HEK293 (cell line): ENCODE results near the gene C3.

Experiments used
- CTCF ChIA-PET: fragments of 350-600 bp; formaldehyde crosslinking; extraction: SDS; loops from one replicate; lab custom pipeline; 2021; ENCODE audit warnings: antibody characterized with exemption; lab: Yijun Ruan, JAX
- POLR2A ChIA-PET: fragments of 300-600 bp; formaldehyde crosslinking; extraction: SDS; loops from one replicate; lab custom pipeline; 2020; ENCODE audit warnings: antibody characterized with exemption, inconsistent platforms; lab: Yijun Ruan, JAX
- H3K27ac ChIP-seq: fragments of 200-500 bp; sonication (Bioruptor generic); 2 replicates; pipeline ENCODE4 v1.5.1; 2014; ENCODE audit warnings: low read depth, low read length, control low read depth, inconsistent platforms; ENCODE audit errors: extremely low read depth
- H3K36me3 ChIP-seq, 2 experiments: fragments of 200-500 bp in 1 of 2; sonication (Bioruptor generic) in 1 of 2; 1 replicate in 1 of 2; 2 replicates in 1 of 2; pipeline ENCODE4 v1.5.1; 2014 to 2017; ENCODE audit warnings: inconsistent platforms in 2 of 2, low read length in 2 of 2; ENCODE audit not compliant: control insufficient read depth in 2 of 2, insufficient read depth in 1 of 2
- H3K4me1 ChIP-seq: fragments of 200-500 bp; sonication (Bioruptor generic); 2 replicates; pipeline ENCODE4 v1.5.1; 2014; ENCODE audit warnings: mild to moderate bottlenecking, low read length, inconsistent platforms; ENCODE audit not compliant: control insufficient read depth, insufficient read depth
- H3K4me3 ChIP-seq: 2 replicates; pipeline ENCODE4 v1.5.1; 2011; ENCODE audit warnings: low read depth, mild to moderate bottlenecking, control low read depth, low read length, moderate library complexity
- H3K9me3 ChIP-seq: fragments of 200-500 bp; sonication (Bioruptor generic); 2 replicates; pipeline ENCODE4 v1.5.1; 2014; ENCODE audit warnings: low read depth, low read length, inconsistent platforms; ENCODE audit not compliant: control insufficient read depth, insufficient read depth
- CTCF ChIP-seq: fragments of 450-650 bp; formaldehyde crosslinking; IDR thresholded peaks from 2 replicates; pipeline ENCODE4 v1.5.1; 2016; ENCODE audit warnings: missing biosample characterization, missing genetic modification characterization
- GLIS1 ChIP-seq: fragments of 450-650 bp; formaldehyde crosslinking; IDR thresholded peaks from 2 replicates; pipeline ENCODE4 v1.5.1; 2016; ENCODE audit warnings: missing biosample characterization, missing genetic modification characterization
- HOXD13 ChIP-seq: sonication (generic); formaldehyde crosslinking; IDR thresholded peaks from 2 replicates; pipeline ENCODE4 v1.8.0; 2022; ENCODE audit warnings: missing genetic modification reagents, borderline replicate concordance
- IKZF3 ChIP-seq: fragments of 450-650 bp; IDR thresholded peaks from 2 replicates; pipeline ENCODE4 v1.5.0; 2018; ENCODE audit warnings: missing biosample characterization, mild to moderate bottlenecking, missing genetic modification characterization, moderate library complexity
- INSM2 ChIP-seq: fragments of 450-650 bp; formaldehyde crosslinking; IDR thresholded peaks from 2 replicates; pipeline ENCODE4 v1.5.1; 2016; ENCODE audit warnings: missing biosample characterization, missing genetic modification characterization
- SETDB1 ChIP-seq: IDR thresholded peaks from one replicate; pipeline ENCODE4 v1.6.1; 2017; ENCODE audit warnings: mild to moderate bottlenecking, low read length, moderate library complexity, mixed read lengths; ENCODE audit not compliant: insufficient read length
- SP2 ChIP-seq: fragments of 450-650 bp; formaldehyde crosslinking; IDR thresholded peaks from 2 replicates; pipeline ENCODE4 v1.5.1; 2016; ENCODE audit warnings: missing biosample characterization, missing genetic modification characterization
- ZFP3 ChIP-seq: fragments of 450-650 bp; formaldehyde crosslinking; IDR thresholded peaks from 2 replicates; pipeline ENCODE4 v1.5.1; 2016; ENCODE audit warnings: low read depth, missing biosample characterization, missing genetic modification characterization
- ZNF18 ChIP-seq: fragments of 450-650 bp; formaldehyde crosslinking; IDR thresholded peaks from 2 replicates; pipeline ENCODE4 v1.5.1; 2016; ENCODE audit warnings: missing biosample characterization, missing genetic modification characterization
- ZNF2 ChIP-seq: fragments of 450-650 bp; formaldehyde crosslinking; IDR thresholded peaks from 2 replicates; pipeline ENCODE4 v1.5.1; 2016; ENCODE audit warnings: missing biosample characterization, missing genetic modification characterization
- ZNF324 ChIP-seq: fragments of 450-650 bp; formaldehyde crosslinking; IDR thresholded peaks from 2 replicates; pipeline ENCODE4 v1.5.1; 2016; ENCODE audit warnings: missing biosample characterization, missing genetic modification characterization
- ZNF391 ChIP-seq: fragments of 450-650 bp; formaldehyde crosslinking; IDR thresholded peaks from 2 replicates; pipeline ENCODE4 v1.5.1; 2016; ENCODE audit warnings: low read depth, missing biosample characterization, missing genetic modification characterization, borderline replicate concordance
- ZNF501 ChIP-seq: fragments of 450-650 bp; formaldehyde crosslinking; IDR thresholded peaks from 2 replicates; pipeline ENCODE4 v1.5.1; 2016; ENCODE audit warnings: missing biosample characterization, missing genetic modification characterization
- ZNF629 ChIP-seq: fragments of 450-650 bp; formaldehyde crosslinking; IDR thresholded peaks from 2 replicates; pipeline ENCODE4 v1.5.1; 2017; ENCODE audit warnings: missing biosample characterization, missing genetic modification characterization

The C3 gene

GRCh38 chr19:6736169-6736916, 15.9 kb upstream of the C3 start (continued):
- no peak for TF ChIP-seq ZNF18 (tag by site-specific recombination)
- TF ChIP-seq GLIS1 (tag by site-specific recombination), result peak; percentile 13; the same call in 1 of the 2 replicates
- TF ChIP-seq ZNF629 (tag by site-specific recombination), result peak; percentile 61
- no peak for TF ChIP-seq ZNF391 (tag by site-specific recombination)
- peak; percentile 82 for TF ChIP-seq ZFP3 (tag by site-specific recombination)
- TF ChIP-seq CTCF (tag by site-specific recombination), result peak; percentile 87
- TF ChIP-seq ZNF501 (tag by site-specific recombination), result no peak
- TF ChIP-seq ZNF2 (tag by site-specific recombination), result 0 out of 2 replicates have a peak, but pooled peaks have one; percentile 20

GRCh38 chr19:6735181-6735911, 14.9 kb upstream of the C3 start:
- Histone ChIP-seq H3K27ac (no peak overlapping the region), H3K4me3 (no peak overlapping the region), H3K36me3 (peaks cover 0 to 23% of the 10 kb centered on the region in 2 experiments; a peak in 2 of 3 replicates), H3K9me3 (no peaks in the 10 kb centered on the region)
- POLR2A ChIA-PET, result no interaction called here
- no peak for TF ChIP-seq INSM2 (tag by site-specific recombination)
- 0 out of 2 replicates have a peak, but pooled peaks have one; percentile 21 for TF ChIP-seq SP2
- TF ChIP-seq, all 188 proteins: peak for 1
- peaks cover 11% of the 10 kb centered on the region for H3K4me1 ChIP-seq
- CTCF ChIA-PET, result interaction anchor here (0.6 to 4.8 kb wide), 3 partner anchors 129 to 694 kb away, joined by 7 to 49 read pairs (median 10); no protein-coding TSS in a partner anchor

- Histone ChIP-seq H3K4me3 (no peak overlapping the region), H3K27ac (no peak overlapping the region), H3K36me3 (peaks cover 0 to 23% of the 10 kb centered on the region in 2 experiments; a peak in 2 of 3 replicates), H3K4me1 (peaks cover 11% of the 10 kb centered on the region), H3K9me3 (no peaks in the 10 kb centered on the region)
- TF ChIP-seq SETDB1, result no peak
- TF ChIP-seq HOXD13 (CRISPR knock-in tag), result no peak
- no peak for TF ChIP-seq ZNF324 (tag by site-specific recombination)
- TF ChIP-seq IKZF3 (tag by site-specific recombination), result no peak
- POLR2A ChIA-PET, result no interaction called here
- CTCF ChIA-PET, result no interaction called here
Observed at GRCh38 chr19:6734096-6734696, 13.7 kb upstream of the C3 start.
